IMR-90 (cell line): ENCODE results near the gene PATJ. TPM values are rescaled to one million over a fixed set of nuclear protein-coding genes. Genes with fewer than 3 reads are reported as not detected.

Source experiments
- ATAC-seq: fragments of 200-7000 bp; cut with Tn5 transposase; 2 replicates; pipeline ENCODE4 v1.9.1; 2020; ENCODE audit warnings: low read depth, mild to moderate bottlenecking, moderate library complexity
- BruUV-seq: library from RNA; stranded (reverse); fragments of 400-500 nt; replicated peaks from 2 replicates; lab custom pipeline; 2021; lab: Mats Ljungman, UMichigan
- CTCF ChIA-PET: fragments of 300-600 bp; formaldehyde crosslinking; extraction: SDS; loops from one replicate; lab custom pipeline; 2021; ENCODE audit warnings: antibody characterized with exemption; lab: Yijun Ruan, JAX
- POLR2A ChIA-PET: fragments of 300-600 bp; sonication (Branson Sonifier 250); formaldehyde crosslinking; loops from one replicate; lab custom pipeline; 2022; ENCODE audit warnings: antibody characterized with exemption; ENCODE audit not compliant: unreplicated experiment; lab: Charles Lee
- DNase-seq: peaks from one replicate; pipeline ENCODE4 v3.0.0; 2013
- H2AFZ ChIP-seq: replicated peaks from 2 replicates; pipeline ENCODE3; 2013; ENCODE audit warnings: low read length, mild to moderate bottlenecking; ENCODE audit not compliant: poor library complexity
- H2AK5ac ChIP-seq: 2 replicates; pipeline ENCODE4 v1.6.1; 2013; ENCODE audit warnings: low read depth, low read length, inconsistent platforms
- H2AK9ac ChIP-seq: replicated peaks from 2 replicates; pipeline ENCODE3; 2013; ENCODE audit warnings: mild to moderate bottlenecking, low read depth, low read length, moderate library complexity; ENCODE audit not compliant: poor library complexity
- H2BK120ac ChIP-seq: 2 replicates; pipeline ENCODE4 v1.6.1; 2013; ENCODE audit warnings: low read depth, low read length, inconsistent platforms
- H2BK15ac ChIP-seq: 3 replicates; pipeline ENCODE4 v1.6.1; 2013; ENCODE audit warnings: low read depth, low read length, inconsistent platforms
- H2BK20ac ChIP-seq: 2 replicates; pipeline ENCODE4 v1.6.1; 2013; ENCODE audit warnings: low read depth, mild to moderate bottlenecking, inconsistent platforms, low read length, moderate library complexity
- H2BK5ac ChIP-seq: 2 replicates; pipeline ENCODE4 v1.6.1; 2013; ENCODE audit warnings: mild to moderate bottlenecking, low read depth, low read length, inconsistent platforms; ENCODE audit not compliant: poor library complexity, severe bottlenecking
- H3K14ac ChIP-seq: replicated peaks from 2 replicates; pipeline ENCODE4 v1.6.1; 2013; ENCODE audit warnings: low read depth, low read length, inconsistent platforms
- H3K18ac ChIP-seq: 2 replicates; pipeline ENCODE4 v1.6.1; 2013; ENCODE audit warnings: low read depth, low read length, control low read depth
- H3K23ac ChIP-seq: 2 replicates; pipeline ENCODE4 v1.6.1; 2013; ENCODE audit warnings: low read depth, low read length, inconsistent platforms
- H3K27ac ChIP-seq: 2 replicates; pipeline ENCODE4 v1.5.1; 2013; ENCODE audit warnings: mild to moderate bottlenecking, control low read depth, low read length; ENCODE audit not compliant: insufficient read depth
- H3K27me3 ChIP-seq: 2 replicates; pipeline ENCODE4 v1.6.1; 2013; ENCODE audit warnings: low read length; ENCODE audit not compliant: control insufficient read depth, insufficient read depth
- H3K36me3 ChIP-seq: 2 replicates; pipeline ENCODE4 v1.6.1; 2013; ENCODE audit warnings: low read length, mixed read lengths; ENCODE audit not compliant: control insufficient read depth, insufficient read depth
- H3K4ac ChIP-seq: 2 replicates; pipeline ENCODE4 v1.6.1; 2013; ENCODE audit warnings: low read depth, low read length, inconsistent platforms
- H3K4me1 ChIP-seq: 2 replicates; pipeline ENCODE4 v1.6.1; 2013; ENCODE audit warnings: low read length, mixed read lengths; ENCODE audit not compliant: control insufficient read depth, insufficient read depth
- H3K4me2 ChIP-seq: 2 replicates; pipeline ENCODE4 v1.6.1; 2013; ENCODE audit warnings: low read depth, mild to moderate bottlenecking, control low read depth, low read length, moderate library complexity
- H3K4me3 ChIP-seq: 2 replicates; pipeline ENCODE4 v1.5.1; 2013; ENCODE audit warnings: low read depth, mild to moderate bottlenecking, control low read depth, low read length, moderate library complexity; ENCODE audit not compliant: insufficient read depth
- H3K56ac ChIP-seq: 2 replicates; pipeline ENCODE4 v1.6.1; 2013; ENCODE audit warnings: low read length, inconsistent platforms; ENCODE audit not compliant: insufficient read depth; ENCODE audit errors: extremely low read depth
- H3K79me1 ChIP-seq, 2 experiments: 2 replicates each; pipeline ENCODE4 v1.6.1; 2013; ENCODE audit warnings: low read length in 2 of 2, inconsistent platforms in 1 of 2, low read depth in 1 of 2
- H3K9ac ChIP-seq: 2 replicates; pipeline ENCODE4 v1.6.1; 2013; ENCODE audit warnings: low read depth, low read length, control low read depth
- H3K9me1 ChIP-seq: 2 replicates; pipeline ENCODE4 v1.6.1; 2013; ENCODE audit warnings: low read length, inconsistent platforms; ENCODE audit not compliant: insufficient read depth
- H3K9me3 ChIP-seq: 2 replicates; pipeline ENCODE4 v1.6.1; 2013; ENCODE audit warnings: low read length; ENCODE audit not compliant: control insufficient read depth, insufficient read depth
- H4K20me1 ChIP-seq: 2 replicates; pipeline ENCODE4 v1.6.1; 2013; ENCODE audit warnings: low read length, inconsistent platforms; ENCODE audit not compliant: insufficient read depth
- H4K5ac ChIP-seq: 2 replicates; pipeline ENCODE4 v1.6.1; 2013; ENCODE audit warnings: mild to moderate bottlenecking, low read depth, low read length, control low read depth
- H4K8ac ChIP-seq, 2 experiments: 2 replicates each; pipeline ENCODE4 v1.6.1; 2013; ENCODE audit warnings: low read depth in 2 of 2, low read length in 2 of 2, control low read depth in 1 of 2, inconsistent platforms in 1 of 2
- H4K91ac ChIP-seq: 2 replicates; pipeline ENCODE4 v1.6.1; 2013; ENCODE audit warnings: low read depth, low read length, inconsistent platforms; ENCODE audit not compliant: insufficient read depth
- CEBPB ChIP-seq: IDR thresholded peaks from 2 replicates; pipeline ENCODE4 v1.6.1; 2012; ENCODE audit warnings: low read depth, low read length, improper control_type of control experiment
- RFX5 ChIP-seq: IDR thresholded peaks from 2 replicates; pipeline ENCODE4 v1.8.0; 2012; ENCODE audit warnings: low read depth, mild to moderate bottlenecking, low read length, moderate library complexity
- WGBS, 2 experiments: methylation state at CpG; one replicate each; pipeline versions ENCODE4 v1.1.5 to v1.1.7; 2013; ENCODE audit warnings: missing lambda C conversion rate in 2 of 2; ENCODE audit not compliant: insufficient read length in 1 of 2; ENCODE audit errors: extremely low coverage in 2 of 2; 5-methylcytosine and 5-hydroxymethylcytosine counted together
- dilution Hi-C: fragments of 300-500 bp; cut with HindIII; formaldehyde crosslinking; loops from one replicate; pipeline ENCODE4 v1.14.3; 2018; ENCODE audit warnings: low sequenced_read_pairs; ENCODE audit not compliant: unreplicated experiment
- in situ Hi-C: fragments of 300-500 bp; cut with MboI; formaldehyde crosslinking; loops from 3 replicates; pipeline ENCODE4 v1.14.3; 2019; ENCODE audit warnings: low sequenced_read_pairs, inconsistent platforms, mixed read lengths
- intact Hi-C: fragments of 100-400 bp; cut with micrococcal nuclease; formaldehyde crosslinking; loops from 2 replicates; pipeline ENCODE4 v1.10.0; 2022
- polyA plus RNA-seq, 3 experiments: library from polyadenylated mRNA; depleted of rRNA; stranded (reverse); fragments of >200 nt; gene quantifications; 2 replicates each; pipeline ENCODE4 v1.2.3, GENCODE V29; 2012; ENCODE audit warnings: low replicate concordance in 1 of 3
- total RNA-seq: library from RNA; depleted of rRNA; stranded (reverse); fragments of >200 nt; gene quantifications from 2 replicates; pipeline ENCODE4 v1.2.3, GENCODE V29; 2012
- TF ChIP-seq, protein P1 (sequence below): conservative IDR thresholded peaks from 2 replicates; pipeline ENCODE4 v1.5.1; 2012; ENCODE audit warnings: mild to moderate bottlenecking, low read depth, low read length, improper control_type of control experiment
- TF ChIP-seq, protein P2 (sequence below): fragments of 150-350 bp; IDR thresholded peaks from 2 replicates; pipeline ENCODE4 v1.6.1; 2016; ENCODE audit warnings: low read depth, mild to moderate bottlenecking, low read length, moderate library complexity, borderline replicate concordance

Gene PATJ
- total and polyA plus RNA-seq, 2 of the 4 experiments (the other 2 are of a cell fraction) = 2.0 to 3.4 TPM

DNA sequence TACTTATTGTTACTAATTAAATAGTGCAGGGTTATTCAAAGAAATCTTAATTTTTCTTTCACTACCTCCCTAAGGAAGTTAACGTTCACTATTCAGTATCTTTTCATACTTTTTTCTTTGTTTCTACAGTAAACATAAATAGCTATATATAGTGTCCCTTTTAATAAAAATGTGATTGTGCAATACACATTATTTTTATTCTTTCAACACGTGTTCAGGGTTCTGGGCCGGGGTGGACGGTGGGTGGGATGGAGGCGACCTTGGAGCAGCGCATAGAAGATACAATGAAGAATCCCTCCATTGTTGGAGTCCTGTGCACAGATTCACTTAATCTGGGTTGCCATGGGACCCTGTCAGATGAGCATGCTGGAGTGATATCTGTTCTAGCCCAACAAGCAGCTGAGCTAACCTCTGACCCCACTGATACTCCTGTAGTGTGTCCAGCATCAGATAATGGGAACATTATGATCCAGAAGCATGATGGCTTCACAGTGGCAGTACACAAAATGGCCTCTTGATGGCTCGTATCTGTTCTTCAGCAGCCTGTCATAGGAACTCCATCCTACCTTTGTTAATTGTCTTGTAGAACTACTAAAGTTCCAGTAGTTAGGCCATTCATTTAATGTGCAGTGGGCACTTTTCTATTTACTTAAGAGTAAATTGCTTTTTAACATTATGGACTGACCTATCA is 296.5 kb downstream of the PATJ start:
- no peak overlapping the region for H3K23ac ChIP-seq
- H4K5ac ChIP-seq = no peak overlapping the region
- H3K4me3 ChIP-seq = no peak overlapping the region
- H3K9ac ChIP-seq = no peak overlapping the region
- no peak overlapping the region for H2AK9ac ChIP-seq
- ChIA-PET CTCF (no interaction called here), POLR2A (no interaction called here)
- H3K27me3 ChIP-seq = no peaks in the 10 kb centered on the region
- intact Hi-C loops (no loop called here), dilution Hi-C loops (no loop called here), in situ Hi-C loops (no loop called here)
- no TSS peak for BruUV-seq
- no peaks in the 10 kb centered on the region for H3K79me1 ChIP-seq
- no peak overlapping the region for H3K18ac ChIP-seq
- no peak overlapping the region for H2BK120ac ChIP-seq
- H3K4me2 ChIP-seq = no peak overlapping the region
- no peak overlapping the region for H4K8ac ChIP-seq
- H2BK5ac ChIP-seq = no peak overlapping the region
- H4K20me1 ChIP-seq = no peaks in the 10 kb centered on the region
- no peak overlapping the region for H2BK15ac ChIP-seq
- TF ChIP-seq RFX5 = no peak
- peak; percentile 72 for TF ChIP-seq CEBPB
- TF ChIP-seq, protein P1, sequence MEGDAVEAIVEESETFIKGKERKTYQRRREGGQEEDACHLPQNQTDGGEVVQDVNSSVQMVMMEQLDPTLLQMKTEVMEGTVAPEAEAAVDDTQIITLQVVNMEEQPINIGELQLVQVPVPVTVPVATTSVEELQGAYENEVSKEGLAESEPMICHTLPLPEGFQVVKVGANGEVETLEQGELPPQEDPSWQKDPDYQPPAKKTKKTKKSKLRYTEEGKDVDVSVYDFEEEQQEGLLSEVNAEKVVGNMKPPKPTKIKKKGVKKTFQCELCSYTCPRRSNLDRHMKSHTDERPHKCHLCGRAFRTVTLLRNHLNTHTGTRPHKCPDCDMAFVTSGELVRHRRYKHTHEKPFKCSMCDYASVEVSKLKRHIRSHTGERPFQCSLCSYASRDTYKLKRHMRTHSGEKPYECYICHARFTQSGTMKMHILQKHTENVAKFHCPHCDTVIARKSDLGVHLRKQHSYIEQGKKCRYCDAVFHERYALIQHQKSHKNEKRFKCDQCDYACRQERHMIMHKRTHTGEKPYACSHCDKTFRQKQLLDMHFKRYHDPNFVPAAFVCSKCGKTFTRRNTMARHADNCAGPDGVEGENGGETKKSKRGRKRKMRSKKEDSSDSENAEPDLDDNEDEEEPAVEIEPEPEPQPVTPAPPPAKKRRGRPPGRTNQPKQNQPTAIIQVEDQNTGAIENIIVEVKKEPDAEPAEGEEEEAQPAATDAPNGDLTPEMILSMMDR = no peak
- TF ChIP-seq, protein P2, sequence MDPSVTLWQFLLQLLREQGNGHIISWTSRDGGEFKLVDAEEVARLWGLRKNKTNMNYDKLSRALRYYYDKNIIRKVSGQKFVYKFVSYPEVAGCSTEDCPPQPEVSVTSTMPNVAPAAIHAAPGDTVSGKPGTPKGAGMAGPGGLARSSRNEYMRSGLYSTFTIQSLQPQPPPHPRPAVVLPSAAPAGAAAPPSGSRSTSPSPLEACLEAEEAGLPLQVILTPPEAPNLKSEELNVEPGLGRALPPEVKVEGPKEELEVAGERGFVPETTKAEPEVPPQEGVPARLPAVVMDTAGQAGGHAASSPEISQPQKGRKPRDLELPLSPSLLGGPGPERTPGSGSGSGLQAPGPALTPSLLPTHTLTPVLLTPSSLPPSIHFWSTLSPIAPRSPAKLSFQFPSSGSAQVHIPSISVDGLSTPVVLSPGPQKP = no peak
- no peak overlapping the region for H2AFZ ChIP-seq
- no CpG with 5 or more reads among the region's 7 CpGs for WGBS, 2 experiments
- H3K9me1 ChIP-seq = no peaks in the 10 kb centered on the region
- no peaks in the 10 kb centered on the region for H3K9me3 ChIP-seq
- H2AK5ac ChIP-seq = no peak overlapping the region
- ATAC-seq (no peak), DNase-seq (no peak)
- no peaks in the 10 kb centered on the region for H3K36me3 ChIP-seq
- no peaks in the 10 kb centered on the region for H3K4me1 ChIP-seq
- H3K14ac ChIP-seq = no peak overlapping the region
- no peak overlapping the region for H3K27ac ChIP-seq
- no peak overlapping the region for H4K91ac ChIP-seq
- H2BK20ac ChIP-seq = no peak overlapping the region
- H3K56ac ChIP-seq = no peak overlapping the region
- no peak overlapping the region for H3K4ac ChIP-seq
